PC-3 (cell line): ENCODE data around the gene NEK4.

Experiments used
- CTCF ChIP-seq: fragments of 300-600 bp; sonication (generic); conservative IDR thresholded peaks from 2 replicates; pipeline ENCODE4 v1.5.1; 2017; ENCODE audit warnings: antibody characterized with exemption, low read depth, mild to moderate bottlenecking, low read length
- EZH2 ChIP-seq: fragments of 300-600 bp; sonication (generic); IDR thresholded peaks from one replicate; pipeline ENCODE4 v1.6.1; 2017; ENCODE audit warnings: antibody characterized with exemption, mild to moderate bottlenecking, low read length; ENCODE audit not compliant: unreplicated experiment

- TF ChIP-seq EZH2 (no peak), CTCF (no peak)
Observed at GRCh38 chr3:52794612-52795099, 23.9 kb upstream of the NEK4 start, which contains the start of gene ITIH3.
